ENCODE results near the gene GRM8.

Gene GRM8

GRCh38 chr7:126803990-126804389, 448.8 kb downstream of the GRM8 start:
- no peak for DNase-seq

DNA sequence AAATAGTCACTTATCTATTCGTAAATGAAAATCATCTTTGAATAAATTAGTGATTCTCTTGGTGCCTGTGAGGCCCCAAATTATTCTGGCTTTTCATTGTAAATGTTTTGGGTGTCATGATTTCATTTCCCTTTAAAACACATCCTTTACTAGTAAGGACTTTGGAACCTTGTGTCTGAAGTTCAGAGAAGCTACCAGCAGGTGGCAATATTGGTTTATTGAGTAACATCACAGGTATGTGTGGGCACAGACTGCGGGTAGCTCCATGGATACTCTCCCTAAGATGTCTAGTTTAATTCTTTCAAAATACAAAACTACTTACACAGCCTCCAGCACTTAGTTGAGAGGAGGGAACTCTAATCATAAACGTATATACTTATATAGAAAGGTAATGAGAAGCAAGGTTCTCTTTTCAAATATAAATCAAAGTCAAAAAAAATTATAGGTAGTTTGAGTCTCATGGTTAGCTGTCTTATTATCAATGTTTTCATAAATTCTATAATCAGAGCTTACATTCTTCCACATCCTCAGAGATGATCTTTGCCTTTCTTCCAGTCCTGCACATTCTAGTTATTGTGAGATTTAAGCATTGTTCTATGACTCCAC, 449.6 kb downstream of the GRM8 start:
- no peak for DNase-seq

- DNase-seq, result no peak
These were observed 451.0 kb downstream of the GRM8 start for GRCh38 chr7:126801733-126802132.

DNA sequence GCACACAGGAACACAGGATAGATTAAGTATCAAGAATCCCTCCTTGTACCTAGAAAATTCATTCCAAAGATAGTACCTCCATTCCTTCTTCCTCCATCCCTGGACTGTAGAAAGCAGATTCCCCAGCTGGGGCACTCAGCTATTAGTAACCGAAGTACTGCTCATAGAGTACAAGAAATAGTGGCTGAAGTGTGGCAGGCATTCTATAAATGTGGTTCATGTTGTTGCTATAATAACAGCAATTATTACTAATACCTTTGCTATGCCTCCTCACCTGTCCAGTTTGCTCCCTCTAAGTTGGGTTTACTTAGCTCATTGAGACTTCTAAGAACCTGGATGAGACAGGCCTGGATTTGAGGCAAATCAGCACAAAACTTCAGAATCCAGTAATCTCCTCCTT, 453.2 kb downstream of the GRM8 start:
- no peak for DNase-seq

- DNase-seq, result no peak
These were observed 460.2 kb downstream of the GRM8 start for GRCh38 chr7:126792521-126792920.

DNA sequence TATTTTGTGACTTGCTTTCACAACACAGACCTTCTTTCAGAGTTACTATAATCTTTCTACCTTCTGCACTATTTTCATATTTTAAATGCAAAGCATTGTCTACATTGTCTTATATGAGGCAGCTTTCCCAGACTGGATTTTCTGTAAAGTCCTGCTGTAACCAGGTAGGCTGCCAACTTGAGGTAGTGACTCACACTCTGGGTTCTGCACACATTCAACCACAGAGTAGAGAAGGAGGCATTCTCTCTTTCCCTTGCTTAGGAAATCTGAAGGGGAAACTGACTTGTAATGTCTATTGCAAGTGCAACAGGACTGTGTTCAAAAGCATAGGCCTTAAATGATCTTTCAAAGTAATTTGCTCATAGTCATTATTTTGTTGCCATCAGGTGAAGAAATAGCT, 461.4 kb downstream of the GRM8 start:
- DNase-seq, result no peak

GRCh38 chr7:126790763-126791162, 462.0 kb downstream of the GRM8 start:
- no peak for DNase-seq

GRCh38 chr7:126783613-126784012, 469.1 kb downstream of the GRM8 start:
- DNase-seq, result no peak

- DNase-seq, result no peak
These were observed 471.7 kb downstream of the GRM8 start for GRCh38 chr7:126780993-126781392.

DNA sequence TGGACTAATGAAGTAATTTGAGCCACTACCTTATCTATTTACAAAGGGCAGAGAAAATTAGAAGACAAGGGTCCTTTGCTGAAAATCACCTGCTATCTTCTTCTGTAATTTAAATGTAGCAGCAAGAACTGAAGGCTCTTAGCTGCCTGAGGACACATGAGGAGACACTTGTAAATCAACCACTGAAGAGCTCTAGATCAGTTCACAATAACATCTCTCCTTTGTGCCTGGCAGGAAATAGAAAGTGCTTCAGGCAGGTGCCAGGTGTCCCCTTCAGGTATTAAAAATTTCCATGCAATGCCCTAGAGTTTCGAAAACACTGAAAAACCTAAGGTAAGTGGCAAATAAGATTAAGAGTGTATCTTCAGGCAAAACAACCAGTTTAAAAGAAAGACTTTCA, 474.6 kb downstream of the GRM8 start:
- no peak for DNase-seq

GRCh38 chr7:126776498-126776897, 476.2 kb downstream of the GRM8 start:
- no peak for DNase-seq

DNA sequence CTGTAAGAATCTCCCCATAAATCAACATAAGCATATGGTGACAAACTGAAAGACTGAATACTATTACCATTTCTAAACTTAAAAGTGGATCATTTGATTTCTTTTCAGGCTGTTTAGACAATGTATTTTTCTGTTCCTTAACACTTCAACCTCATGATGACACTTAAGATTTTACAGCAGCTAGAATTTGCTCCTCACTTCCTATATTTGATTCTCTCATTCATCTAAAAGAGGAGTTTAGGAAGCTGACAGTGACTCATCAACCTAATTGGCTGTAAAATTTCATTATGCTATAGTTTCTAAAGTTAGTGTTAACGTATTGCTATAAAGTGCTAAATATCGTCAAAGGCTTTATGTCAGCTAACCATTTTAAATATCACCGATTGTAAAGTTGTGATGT, 478.7 kb downstream of the GRM8 start:
- no peak for DNase-seq

- no peak for DNase-seq
These were observed 483.9 kb downstream of the GRM8 start for GRCh38 chr7:126768836-126769235.

DNA sequence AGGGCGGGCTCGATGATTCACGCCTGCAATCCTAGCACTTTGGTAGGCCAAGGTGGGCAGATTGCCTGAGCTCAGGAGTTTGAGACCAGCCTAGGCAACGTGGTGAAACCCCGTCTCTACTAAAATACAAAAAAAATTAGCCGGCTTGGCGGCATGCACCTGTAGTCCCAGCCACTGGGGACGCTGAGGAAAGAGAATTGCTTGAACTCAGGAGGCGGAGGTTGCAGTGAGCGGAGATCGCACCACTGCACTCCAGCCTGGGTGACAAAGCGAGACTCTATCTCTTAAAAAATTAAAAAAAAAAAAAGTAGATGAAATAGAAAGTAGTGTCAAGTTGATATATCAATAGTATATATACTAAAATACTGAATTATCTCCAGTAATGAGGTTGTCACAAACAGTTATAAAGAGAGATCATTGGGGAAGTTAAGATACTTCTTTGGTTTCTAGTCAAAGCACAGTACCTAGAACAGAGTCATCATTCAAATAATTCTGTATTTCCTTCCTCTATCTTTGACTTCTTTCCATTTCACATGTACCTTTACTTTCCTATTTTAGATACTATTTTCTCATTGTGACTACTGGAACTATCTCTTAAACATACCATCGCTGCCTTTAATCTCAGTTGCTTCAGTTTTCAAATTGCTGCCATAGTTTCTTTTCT, 491.7 kb downstream of the GRM8 start:
- no peak for DNase-seq

GRCh38 chr7:126755381-126755780, 497.4 kb downstream of the GRM8 start:
- no peak for DNase-seq

DNA sequence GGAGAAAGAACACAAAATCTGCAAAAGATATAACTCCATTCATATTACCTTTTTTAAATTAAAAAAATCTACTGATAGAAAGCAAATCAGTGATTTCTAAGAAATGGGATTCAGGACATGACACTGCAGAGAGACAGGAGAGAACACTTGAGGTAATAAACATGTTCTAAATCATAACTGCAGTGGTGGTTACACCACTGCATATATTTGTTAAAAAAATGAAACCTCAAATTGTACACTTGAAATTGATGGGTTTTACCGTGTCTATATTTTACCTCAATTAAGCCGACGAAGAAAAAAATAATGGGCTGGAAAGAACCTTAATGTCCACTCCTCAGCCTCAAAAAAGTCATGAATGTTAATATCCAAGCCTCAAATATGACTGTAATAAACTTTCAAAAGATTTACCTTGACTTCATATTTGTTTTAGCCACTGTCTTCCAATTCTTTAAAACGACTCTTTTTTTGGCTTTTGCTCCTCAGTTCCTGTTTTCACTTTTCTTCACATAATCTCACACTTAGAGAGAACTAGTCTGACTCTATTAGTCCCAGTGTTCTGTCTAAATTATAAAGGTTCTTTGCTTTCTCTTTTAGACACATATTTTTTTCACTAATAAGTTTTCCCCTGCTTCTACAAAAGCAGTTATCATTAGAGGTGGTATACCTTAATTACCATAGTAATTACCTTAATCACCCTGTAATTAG, 502.4 kb downstream of the GRM8 start:
- DNase-seq, result no peak

- no peak for DNase-seq
These were observed 523.8 kb downstream of the GRM8 start for GRCh38 chr7:126728967-126729366.

DNA sequence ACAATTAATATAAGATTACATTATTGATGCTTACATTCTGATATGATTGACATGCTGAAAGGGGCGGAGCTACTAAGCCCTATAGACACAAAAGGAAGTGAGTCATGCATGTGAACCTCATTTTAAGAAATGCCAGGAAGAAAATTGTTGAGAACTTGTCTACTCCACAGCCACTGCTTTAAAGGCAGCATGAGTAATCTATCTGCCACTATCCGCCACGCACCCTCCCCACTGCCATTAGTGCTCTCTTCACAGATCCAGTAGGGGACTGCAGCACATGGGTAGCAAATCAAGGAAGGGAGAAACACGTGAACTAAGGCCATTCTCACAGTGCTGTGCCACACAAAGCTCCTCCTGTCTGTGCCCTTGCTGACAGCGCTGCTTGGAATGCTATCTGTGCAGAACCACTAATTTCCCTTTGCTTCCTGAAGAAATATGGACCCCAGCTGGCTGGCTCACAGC, 524.8 kb downstream of the GRM8 start:
- no peak for DNase-seq

DNA sequence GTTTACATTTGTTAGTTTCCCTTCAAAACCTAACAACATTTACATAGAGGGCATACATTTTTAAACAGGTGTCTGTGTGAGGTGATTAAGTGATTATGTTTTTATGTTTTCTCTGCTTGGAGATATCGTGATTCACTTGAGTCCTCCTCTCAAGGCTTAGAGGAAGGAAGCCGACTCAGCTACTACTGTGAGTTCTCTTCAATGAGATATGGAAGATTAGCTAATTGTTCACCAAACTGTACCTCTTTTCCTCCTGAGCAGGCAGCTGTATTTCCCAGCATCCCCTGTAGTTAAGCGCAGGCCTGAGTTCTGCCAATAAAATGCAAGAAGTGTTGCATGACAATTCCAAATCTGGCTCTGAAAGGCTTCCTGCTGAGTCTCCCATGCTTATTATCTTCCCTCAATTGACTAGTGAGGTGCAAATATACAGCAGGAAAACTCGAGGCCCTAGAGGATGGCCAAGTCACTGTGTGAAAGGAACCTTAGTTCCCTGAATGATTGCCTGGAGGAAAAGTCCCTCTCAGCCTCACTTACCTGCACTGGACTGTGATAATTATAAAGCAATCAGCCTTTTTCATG, 528.7 kb downstream of the GRM8 start:
- no peak for DNase-seq

GRCh38 chr7:126720232-126720631, 532.5 kb downstream of the GRM8 start:
- DNase-seq, result no peak

DNA sequence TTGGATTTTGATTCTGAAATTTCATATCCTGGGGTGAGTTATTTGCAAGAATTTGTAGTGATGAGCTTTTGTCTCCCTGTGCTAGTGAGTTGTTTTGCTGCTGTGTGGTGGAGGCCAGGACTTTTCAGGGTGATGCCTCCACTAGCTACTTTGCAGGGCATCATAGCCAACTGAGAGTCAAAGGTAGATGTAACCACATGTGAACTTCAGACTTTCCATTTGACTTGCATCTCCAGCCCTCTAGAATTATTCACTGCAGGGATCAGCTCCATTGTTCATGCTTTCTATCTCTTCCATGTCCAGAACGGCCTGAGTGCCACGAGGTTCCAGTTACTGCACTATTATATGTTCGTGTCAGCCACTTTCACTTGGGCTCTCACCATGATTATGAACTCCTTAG, 534.3 kb downstream of the GRM8 start:
- no peak for DNase-seq

- DNase-seq, result no peak
These were observed 536.4 kb downstream of the GRM8 start for GRCh38 chr7:126716321-126716720.

DNA sequence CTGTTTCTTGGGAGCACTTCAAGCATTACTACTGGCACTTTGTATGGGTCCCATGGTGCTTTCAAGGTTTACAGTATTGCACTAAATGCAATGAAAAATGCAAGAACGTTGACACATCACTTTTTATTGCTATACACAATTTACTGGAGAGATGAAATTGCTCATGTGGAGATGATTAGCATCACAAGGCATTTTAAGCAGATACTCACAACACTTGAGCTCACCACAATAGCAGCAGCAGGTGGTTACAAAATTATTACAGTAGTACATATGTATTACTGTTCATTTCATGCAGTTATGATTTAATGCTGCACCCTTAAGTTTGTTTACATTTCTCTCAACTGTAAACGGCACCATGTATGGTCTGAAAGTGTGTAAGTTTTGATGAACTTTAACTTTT, 537.7 kb downstream of the GRM8 start:
- no peak for DNase-seq

Measured in cortex of kidney (tissue), 1 donor.